Common myeloid progenitor, CD34-positive (primary cell): ENCODE results near the gene RNASEH2C.

ENCODE experiments used
- CTCF ChIA-PET: fragments of 350-600 bp; sonication (Branson Sonifier 250); formaldehyde crosslinking; loops from one replicate; lab custom pipeline; 2021; ENCODE audit warnings: antibody characterized with exemption; lab: Charles Lee
- POLR2A ChIA-PET: fragments of 350-600 bp; sonication (Branson Sonifier 250); formaldehyde crosslinking; loops from one replicate; lab custom pipeline; 2021; ENCODE audit warnings: antibody characterized with exemption; lab: Charles Lee
- DNase-seq, 3 donors: peaks; one replicate each; pipeline versions ENCODE4 v3.0.0 to v3.0.0-alpha.2; 2013
- H3K27ac ChIP-seq, 2 experiments: 1 replicate in 1 of 2; 2 replicates in 1 of 2; pipeline ENCODE4 v1.7.0; 2013; ENCODE audit warnings: inconsistent platforms in 2 of 2, low read length in 2 of 2, mild to moderate bottlenecking in 2 of 2, low read depth in 1 of 2, moderate library complexity in 1 of 2; ENCODE audit not compliant: severe bottlenecking in 2 of 2, insufficient read depth in 1 of 2, poor library complexity in 1 of 2
- H3K27me3 ChIP-seq, 5 experiments: replicated peaks in 2 of 5; 1 replicate in 3 of 5; 2 replicates in 2 of 5; pipeline versions ENCODE4 v1.6.1 to v1.7.0; 2013; ENCODE audit warnings: low read length in 4 of 5, mild to moderate bottlenecking in 2 of 5, moderate library complexity in 2 of 5, inconsistent platforms in 1 of 5; ENCODE audit not compliant: insufficient read depth in 5 of 5, control insufficient read depth in 4 of 5
- H3K36me3 ChIP-seq, 4 experiments: 1 replicate in 2 of 4; 2 replicates in 2 of 4; pipeline versions ENCODE4 v1.6.1 to v1.7.0; 2013; ENCODE audit warnings: low read length in 3 of 4, control low read depth in 1 of 4, mild to moderate bottlenecking in 1 of 4; ENCODE audit not compliant: control insufficient read depth in 4 of 4, insufficient read depth in 4 of 4
- H3K4me1 ChIP-seq, 4 experiments: 1 replicate in 3 of 4; 2 replicates in 1 of 4; pipeline versions ENCODE4 v1.6.1 to v1.7.1; 2013; ENCODE audit warnings: low read length in 3 of 4, mild to moderate bottlenecking in 3 of 4, control low read depth in 1 of 4, inconsistent platforms in 1 of 4, moderate library complexity in 1 of 4; ENCODE audit not compliant: control insufficient read depth in 4 of 4, insufficient read depth in 4 of 4; ENCODE audit errors: control extremely low read depth in 1 of 4
- H3K4me3 ChIP-seq, 7 experiments: 1 replicate in 4 of 7; 2 replicates in 3 of 7; pipeline versions ENCODE4 v1.5.1 to v1.7.0; 2013; ENCODE audit warnings: mild to moderate bottlenecking in 7 of 7, low read length in 6 of 7, moderate library complexity in 6 of 7, inconsistent platforms in 2 of 7, low read depth in 2 of 7, control low read depth in 1 of 7; ENCODE audit not compliant: insufficient read depth in 4 of 7, control insufficient read depth in 1 of 7; ENCODE audit errors: extremely low read depth in 1 of 7
- H3K9me3 ChIP-seq, 5 experiments: 1 replicate in 4 of 5; 2 replicates in 1 of 5; pipeline versions ENCODE4 v1.6.1 to v1.7.1; 2013; ENCODE audit warnings: low read length in 4 of 5, mild to moderate bottlenecking in 2 of 5, inconsistent platforms in 1 of 5, low read depth in 1 of 5, moderate library complexity in 1 of 5; ENCODE audit not compliant: control insufficient read depth in 4 of 5, insufficient read depth in 2 of 5; ENCODE audit errors: control extremely low read depth in 1 of 5
- WGBS: methylation state at CpG from one replicate; pipeline ENCODE4 v1.1.5; 2013; ENCODE audit not compliant: insufficient coverage; 5-methylcytosine and 5-hydroxymethylcytosine counted together

Gene RNASEH2C

GRCh38 chr11:65680192-65680743, 40.3 kb downstream of the RNASEH2C start:
- no peaks in the 10 kb centered on the region for H3K4me1 ChIP-seq
- H3K27me3 ChIP-seq = no peaks in the 10 kb centered on the region
- no peak for DNase-seq
- no peaks in the 10 kb centered on the region for H3K36me3 ChIP-seq
- ChIA-PET CTCF (interaction anchor here (0.9 to 1.1 kb wide), 2 partner anchors 14 to 133 kb away, joined by 3 to 4 read pairs; no protein-coding TSS in a partner anchor), POLR2A (no interaction called here)
- no peaks in the 10 kb centered on the region for H3K9me3 ChIP-seq
- H3K4me3 ChIP-seq = no peak overlapping the region
- WGBS = 70% methylated on average over 2 of the region's 5 CpGs
- no peak overlapping the region for H3K27ac ChIP-seq

GRCh38 chr11:65672982-65673381, 47.6 kb downstream of the RNASEH2C start:
- POLR2A ChIA-PET = no interaction called here
- Histone ChIP-seq H3K36me3 (no peaks in the 10 kb centered on the region), H3K4me3 (no peak overlapping the region), H3K4me1 (no peaks in the 10 kb centered on the region), H3K9me3 (no peaks in the 10 kb centered on the region), H3K27ac (no peak overlapping the region), H3K27me3 (no peaks in the 10 kb centered on the region)
- CTCF ChIA-PET = no interaction called here
- WGBS = no CpG with 5 or more reads among the region's 2 CpGs
- DNase-seq = no peak

DNA sequence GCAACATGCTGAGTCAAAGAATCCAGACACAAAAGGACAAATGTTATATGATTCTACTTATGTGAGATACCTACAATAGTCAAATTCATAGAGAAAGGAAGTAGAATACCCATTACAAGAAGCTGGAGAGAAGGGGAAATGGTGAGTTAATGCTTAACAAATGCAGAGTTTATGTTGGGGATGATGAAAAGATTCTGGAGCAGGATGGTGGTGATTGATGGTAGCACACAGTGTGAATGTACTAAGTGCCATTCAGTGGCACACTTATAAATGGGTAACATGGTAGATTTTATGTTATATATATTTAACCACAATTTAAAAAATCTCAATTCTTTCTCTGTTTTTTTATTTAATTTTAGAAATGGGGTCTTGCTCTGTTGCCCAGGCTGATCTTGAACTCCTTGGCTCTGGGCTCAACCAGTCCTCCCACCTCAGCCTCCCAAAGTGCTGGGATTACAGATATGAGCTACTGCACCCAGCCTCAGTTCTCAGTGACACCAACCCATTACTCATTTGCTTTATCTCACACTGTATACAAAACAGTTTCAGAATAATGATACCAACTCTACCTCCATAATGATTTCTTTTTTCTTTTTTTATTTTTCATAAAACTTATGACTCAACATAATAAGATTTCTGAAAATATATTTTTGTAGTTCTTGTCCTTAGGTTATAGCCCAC, 48.3 kb downstream of the RNASEH2C start:
- no peaks in the 10 kb centered on the region for H3K27me3 ChIP-seq
- H3K36me3 ChIP-seq = no peaks in the 10 kb centered on the region
- no peaks in the 10 kb centered on the region for H3K4me1 ChIP-seq
- no peaks in the 10 kb centered on the region for H3K9me3 ChIP-seq
- DNase-seq = peak in 1 of 3 donors; percentile 21
- ChIA-PET CTCF (no interaction called here), POLR2A (no interaction called here)
- no peak overlapping the region for H3K4me3 ChIP-seq
- H3K27ac ChIP-seq = no peak overlapping the region
